Gastrocnemius medialis (tissue), 4 donors: ENCODE data around the gene STRN4. TPM values are rescaled to one million over a fixed set of nuclear protein-coding genes. Genes with fewer than 3 reads are reported as not detected.

Source experiments
- ATAC-seq, 2 donors: fragments of 150-250 bp; one replicate each; pipeline ENCODE4 v1.9.1; 2016
- DNase-seq, 2 donors: peaks; one replicate each; pipeline ENCODE4 v3.0.0-alpha.2; 2019
- H3K27ac ChIP-seq, 4 donors: fragments of 200-600 bp; sonication (generic); 1 replicate in 1 of 4; 2 replicates in 3 of 4; pipeline ENCODE4 v1.5.1; 2016 to 2018; ENCODE audit warnings: mild to moderate bottlenecking in 2 of 4, moderate library complexity in 1 of 4
- H3K27me3 ChIP-seq, 3 donors: fragments of 200-600 bp; sonication (generic) in 2 of 3; 1 replicate in 1 of 3; 2 replicates in 2 of 3; pipeline versions ENCODE4 v1.5.1 to v1.6.0; 2016 to 2019; ENCODE audit warnings: mild to moderate bottlenecking in 1 of 3, moderate library complexity in 1 of 3
- H3K36me3 ChIP-seq, 2 donors: fragments of 200-600 bp; sonication (generic) in 1 of 2; one replicate each; pipeline ENCODE4 v1.5.1; 2017 to 2018
- H3K4me1 ChIP-seq, 2 donors: fragments of 200-600 bp; sonication (generic) in 1 of 2; one replicate each; pipeline ENCODE4 v1.5.1; 2016 to 2017; ENCODE audit warnings: mild to moderate bottlenecking in 2 of 2
- H3K4me3 ChIP-seq, 4 donors: fragments of 200-600 bp; sonication (generic) in 3 of 4; 1 replicate in 1 of 4; 2 replicates in 3 of 4; pipeline ENCODE4 v1.5.1; 2016 to 2019; ENCODE audit warnings: mild to moderate bottlenecking in 2 of 4
- H3K9me3 ChIP-seq, 3 donors: fragments of 200-600 bp; sonication (generic) in 2 of 3; 1 replicate in 1 of 3; 2 replicates in 2 of 3; pipeline ENCODE4 v1.5.1; 2016 to 2019
- CTCF ChIP-seq, 5 experiments: fragments of 450-650 bp in 3 of 5; fragments of 200-600 bp in 2 of 5; sonication (generic) in 2 of 5; IDR thresholded peaks in 4 of 5; conservative IDR thresholded peaks in 1 of 5; 1 replicate in 4 of 5; 2 replicates in 1 of 5; pipeline ENCODE4 v1.5.1; 2016 to 2019; ENCODE audit warnings: antibody characterized with exemption in 5 of 5, mild to moderate bottlenecking in 3 of 5, moderate library complexity in 3 of 5
- POLR2A ChIP-seq, 2 donors: fragments of 450-650 bp; IDR thresholded peaks; one replicate each; pipeline ENCODE4 v1.6.1; 2017; ENCODE audit warnings: antibody characterized with exemption in 2 of 2, mild to moderate bottlenecking in 2 of 2, moderate library complexity in 2 of 2
- in situ Hi-C, 4 donors: fragments of 200-750 bp; cut with MboI; loops; one replicate each; pipeline versions ENCODE4 v1.15.0 to v1.8.0; 2017; ENCODE audit warnings: low sequenced_read_pairs in 4 of 4
- intact Hi-C: fragments of 100-400 bp; cut with DNase I; formaldehyde crosslinking; loops from one replicate; pipeline ENCODE4 v1.15.1; 2023; ENCODE audit warnings: low total_unique reads
- total RNA-seq, 4 donors: library from RNA; depleted of rRNA; stranded (reverse); fragments of >200 nt; gene quantifications; one replicate each; pipeline versions ENCODE4 v1.1.0 to v1.2.3, GENCODE V29; 2016

STRN4 gene
- total RNA-seq, 4 donors from 2014 or later: 45.5 to 75.7 (median 57.9) TPM

- Histone ChIP-seq H3K4me3 (no peak overlapping the region), H3K9me3 (no peaks in the 10 kb centered on the region), H3K4me1 (no peaks in the 10 kb centered on the region), H3K36me3 (peaks cover 0 to 9% of the 10 kb centered on the region in 2 donors), H3K27ac (no peak overlapping the region), H3K27me3 (no peaks in the 10 kb centered on the region)
- DNase-seq (peak; percentile 24 to 56), ATAC-seq (peak; percentile 26 to 71)
- intact Hi-C loops (loop anchor here (1.0 to 5.0 kb wide), 2 partner anchors 24 to 43 kb away; partner anchors contain the start of genes FKRP and STRN4), in situ Hi-C loops (no loop called here)
- TF ChIP-seq POLR2A (IDR thresholded peaks at IDR 0.05) (no peak), CTCF (IDR thresholded peaks at IDR 0.05 in 4 of 5, conservative IDR thresholded peaks at IDR 0.05 in 1 of 5) (peak; percentile 81 to 97 (median 94))
These were observed 41.7 kb downstream of the STRN4 start for GRCh38 chr19:46704379-46705076.

- DNase-seq: no peak
- in situ Hi-C loops (no loop called here), intact Hi-C loops (no loop called here)
- Histone ChIP-seq H3K4me3 (no peak overlapping the region), H3K4me1 (no peaks in the 10 kb centered on the region), H3K36me3 (peaks cover 0 to 29% of the 10 kb centered on the region in 2 donors), H3K27me3 (no peaks in the 10 kb centered on the region), H3K27ac (no peak overlapping the region), H3K9me3 (no peaks in the 10 kb centered on the region)
- TF ChIP-seq CTCF (IDR thresholded peaks at IDR 0.05 in 4 of 5, conservative IDR thresholded peaks at IDR 0.05 in 1 of 5) (no peak), POLR2A (IDR thresholded peaks at IDR 0.05) (no peak)
- no peak for ATAC-seq
These were observed 45.5 kb downstream of the STRN4 start for GRCh38 chr19:46700704-46701103.

GRCh38 chr19:46698395-46699321 is 47.6 kb downstream of the STRN4 start:
- peaks cover 0 to 47% of the 10 kb centered on the region in 2 donors for H3K36me3 ChIP-seq
- no peak for DNase-seq
- H3K9me3 ChIP-seq: no peaks in the 10 kb centered on the region
- no peak overlapping the region for H3K4me3 ChIP-seq
- H3K4me1 ChIP-seq: no peaks in the 10 kb centered on the region
- ATAC-seq: no peak
- intact Hi-C loops: no loop called here
- no peak for TF ChIP-seq POLR2A (IDR thresholded peaks at IDR 0.05)
- TF ChIP-seq CTCF (IDR thresholded peaks at IDR 0.05 in 4 of 5, conservative IDR thresholded peaks at IDR 0.05 in 1 of 5): no peak
- no peak overlapping the region for H3K27ac ChIP-seq
- in situ Hi-C loops: no loop called here
- no peaks in the 10 kb centered on the region for H3K27me3 ChIP-seq

GRCh38 chr19:46697204-46697960 is 48.9 kb downstream of the STRN4 start:
- ATAC-seq (peak; percentile 72 to 84), DNase-seq (peak; percentile 56 to 78)
- no peaks in the 10 kb centered on the region for H3K4me1 ChIP-seq
- peak overlapping the region; percentile 20 to 46 (median 34) for H3K4me3 ChIP-seq
- H3K27ac ChIP-seq: peak overlapping the region in 2 of 4 donors; percentile 36 to 40
- intact Hi-C loops (no loop called here), in situ Hi-C loops (no loop called here)
- no peaks in the 10 kb centered on the region for H3K27me3 ChIP-seq
- TF ChIP-seq POLR2A (IDR thresholded peaks at IDR 0.05) (no peak), CTCF (IDR thresholded peaks at IDR 0.05 in 4 of 5, conservative IDR thresholded peaks at IDR 0.05 in 1 of 5) (no peak)
- peaks cover 0 to 60% of the 10 kb centered on the region in 2 donors for H3K36me3 ChIP-seq
- H3K9me3 ChIP-seq: no peaks in the 10 kb centered on the region
